PFSK-1 (cell line): ENCODE results near the gene GP1BA.

Experiments used
- POLR2AphosphoS5 ChIP-seq: IDR thresholded peaks from 2 replicates; pipeline ENCODE4 v1.6.1; 2012; ENCODE audit warnings: low read depth, mild to moderate bottlenecking, control low read depth, low read length, moderate library complexity
- SIN3A ChIP-seq: IDR thresholded peaks from 2 replicates; pipeline ENCODE4 v1.6.1; 2012; ENCODE audit warnings: mild to moderate bottlenecking, low read length, moderate library complexity, borderline replicate concordance; ENCODE audit not compliant: insufficient read depth

- TF ChIP-seq SIN3A (no peak), POLR2AphosphoS5 (no peak)
Measured at GRCh38 chr17:4970273-4970672, 38.2 kb downstream of the GP1BA start.
